Measurements from ENCODE around the gene SMIM3.
"Not testable (repeated sequence)": the region's sequence is repeated elsewhere in the genome, so short reads cannot be mapped to it uniquely, and the experiment has no call there.

SMIM3 gene

GRCh38 chr5:150765799-150766169, 12.8 kb upstream of the SMIM3 start:
- DNase-seq: no peak

GRCh38 chr5:150766251-150766650, 12.3 kb upstream of the SMIM3 start:
- no peak for DNase-seq

GRCh38 chr5:150771034-150771795, 7.3 kb upstream of the SMIM3 start:
- DNase-seq: no peak

- DNase-seq: peak; percentile 46
Observed at GRCh38 chr5:150774145-150774544, 4.4 kb upstream of the SMIM3 start.

- DNase-seq: no peak
Observed at GRCh38 chr5:150777685-150778084, 872 bp upstream of the SMIM3 start.

GRCh38 chr5:150778088-150778516, 455 bp upstream of the SMIM3 start:
- no peak for DNase-seq

GRCh38 chr5:150779397-150780186, 1.0 kb downstream of the SMIM3 start:
- no peak for DNase-seq

GRCh38 chr5:150780187-150780692, 1.7 kb downstream of the SMIM3 start:
- DNase-seq: no peak

GRCh38 chr5:150780816-150781221, 2.3 kb downstream of the SMIM3 start:
- DNase-seq: no peak

GRCh38 chr5:150781706-150782614, 3.4 kb downstream of the SMIM3 start:
- peak; percentile 71 for DNase-seq

- no peak for DNase-seq
Observed at GRCh38 chr5:150782850-150783249, 4.3 kb downstream of the SMIM3 start.

- DNase-seq: peak; percentile 71
Observed at GRCh38 chr5:150783422-150783928, 4.9 kb downstream of the SMIM3 start.

- no peak for DNase-seq
Observed at GRCh38 chr5:150785950-150786349, 7.4 kb downstream of the SMIM3 start.

GRCh38 chr5:150786876-150787275, 8.3 kb downstream of the SMIM3 start:
- DNase-seq: no peak

GRCh38 chr5:150787656-150788055, 9.1 kb downstream of the SMIM3 start:
- no peak for DNase-seq

GRCh38 chr5:150788977-150789376, 10.4 kb downstream of the SMIM3 start:
- no peak for DNase-seq

- DNase-seq: no peak
Observed at GRCh38 chr5:150789450-150789849, 10.9 kb downstream of the SMIM3 start.

GRCh38 chr5:150789943-150790611, 11.5 kb downstream of the SMIM3 start:
- DNase-seq: peak; percentile 92

- no peak for DNase-seq
Observed at GRCh38 chr5:150791536-150791935, 13.0 kb downstream of the SMIM3 start.

GRCh38 chr5:150793423-150793888, 14.9 kb downstream of the SMIM3 start:
- DNase-seq: not testable (repeated sequence)

- DNase-seq: no peak
Observed at GRCh38 chr5:150794927-150795326, 16.4 kb downstream of the SMIM3 start.

- DNase-seq: no peak
Observed at GRCh38 chr5:150797384-150797783, 18.8 kb downstream of the SMIM3 start.
